Mesenchymal stem cell (in vitro differentiated cells and primary cell): ENCODE data around the gene CNTNAP2.

Source experiments
- DNase-seq: peaks from one replicate; pipeline ENCODE4 v3.0.0-alpha.2; 2013
- H2AFZ ChIP-seq: one replicate; pipeline ENCODE4 v1.6.1; 2013; ENCODE audit warnings: low read depth, mild to moderate bottlenecking, control low read depth, inconsistent platforms, low read length, moderate library complexity
- H2AK5ac ChIP-seq: 2 replicates; pipeline ENCODE4 v1.6.1; 2013; ENCODE audit warnings: low read length, moderate library complexity, mild to moderate bottlenecking, inconsistent platforms; ENCODE audit not compliant: severe bottlenecking
- H2BK120ac ChIP-seq: one replicate; pipeline ENCODE4 v1.6.1; 2013; ENCODE audit warnings: low read depth, mild to moderate bottlenecking, inconsistent platforms, low read length, moderate library complexity
- H2BK12ac ChIP-seq, 2 experiments: one replicate each; pipeline ENCODE4 v1.6.1; 2013; ENCODE audit warnings: inconsistent platforms in 2 of 2, low read length in 2 of 2, mild to moderate bottlenecking in 2 of 2, moderate library complexity in 2 of 2, control low read depth in 1 of 2
- H2BK15ac ChIP-seq: one replicate; pipeline ENCODE4 v1.6.1; 2013; ENCODE audit warnings: mild to moderate bottlenecking, low read depth, inconsistent platforms; ENCODE audit not compliant: poor library complexity, severe bottlenecking
- H2BK5ac ChIP-seq: 2 replicates; pipeline ENCODE4 v1.6.1; 2013; ENCODE audit warnings: low read depth, mild to moderate bottlenecking, low read length, control low read depth, inconsistent platforms; ENCODE audit not compliant: poor library complexity, severe bottlenecking
- H3K14ac ChIP-seq, 2 experiments: one replicate each; pipeline ENCODE4 v1.6.1; 2013; ENCODE audit warnings: inconsistent platforms in 2 of 2, low read length in 2 of 2, control low read depth in 1 of 2, mild to moderate bottlenecking in 1 of 2, moderate library complexity in 1 of 2
- H3K18ac ChIP-seq, 2 experiments: one replicate each; pipeline ENCODE4 v1.6.1; 2013; ENCODE audit warnings: inconsistent platforms in 2 of 2, low read length in 2 of 2, control low read depth in 1 of 2, low read depth in 1 of 2, mild to moderate bottlenecking in 1 of 2
- H3K23ac ChIP-seq, 2 experiments: one replicate each; pipeline ENCODE4 v1.6.1; 2013; ENCODE audit warnings: inconsistent platforms in 2 of 2, low read length in 2 of 2, mild to moderate bottlenecking in 2 of 2, moderate library complexity in 2 of 2, control low read depth in 1 of 2
- H3K27ac ChIP-seq: 2 replicates; pipeline ENCODE4 v1.5.1; 2013; ENCODE audit warnings: mild to moderate bottlenecking, moderate library complexity, low read length, control low read depth, inconsistent platforms; ENCODE audit not compliant: poor library complexity, severe bottlenecking
- H3K27me3 ChIP-seq, 2 experiments: 2 replicates each; pipeline versions ENCODE4 v1.6.1 to v1.7.0; 2013; ENCODE audit warnings: low read length in 2 of 2, mild to moderate bottlenecking in 2 of 2, moderate library complexity in 2 of 2, control low read depth in 1 of 2, inconsistent platforms in 1 of 2; ENCODE audit not compliant: control insufficient read depth in 1 of 2, insufficient read depth in 1 of 2
- H3K36me3 ChIP-seq, 2 experiments: 2 replicates each; pipeline versions ENCODE4 v1.6.1 to v1.7.0; 2013; ENCODE audit warnings: low read length in 2 of 2, control low read depth in 1 of 2, inconsistent platforms in 1 of 2, low read depth in 1 of 2, mild to moderate bottlenecking in 1 of 2; ENCODE audit not compliant: insufficient read depth in 2 of 2, control insufficient read depth in 1 of 2
- H3K4ac ChIP-seq, 2 experiments: one replicate each; pipeline ENCODE4 v1.6.1; 2013; ENCODE audit warnings: inconsistent platforms in 2 of 2, low read length in 2 of 2, mild to moderate bottlenecking in 2 of 2, moderate library complexity in 2 of 2, control low read depth in 1 of 2, low read depth in 1 of 2
- H3K4me1 ChIP-seq: 2 replicates; pipeline ENCODE4 v1.6.1; 2013; ENCODE audit warnings: low read depth, low read length, control low read depth; ENCODE audit not compliant: control insufficient read depth, insufficient read depth
- H3K4me2 ChIP-seq: 2 replicates; pipeline ENCODE4 v1.6.1; 2013; ENCODE audit warnings: low read length, mild to moderate bottlenecking, inconsistent platforms; ENCODE audit not compliant: poor library complexity, severe bottlenecking
- H3K4me3 ChIP-seq, 2 experiments: 2 replicates each; pipeline versions ENCODE4 v1.5.1 to v1.7.0; 2013; ENCODE audit warnings: low read length in 2 of 2, mild to moderate bottlenecking in 2 of 2, control low read depth in 1 of 2, low read depth in 1 of 2; ENCODE audit not compliant: insufficient read depth in 1 of 2
- H3K79me1 ChIP-seq: replicated peaks from 2 replicates; pipeline ENCODE4 v1.6.1; 2013; ENCODE audit warnings: mild to moderate bottlenecking, control low read depth, low read length, inconsistent platforms; ENCODE audit not compliant: poor library complexity, severe bottlenecking
- H3K9ac ChIP-seq: 2 replicates; pipeline ENCODE4 v1.7.0; 2013; ENCODE audit warnings: mild to moderate bottlenecking, low read length, moderate library complexity
- H3K9me3 ChIP-seq: 2 replicates; pipeline ENCODE4 v1.7.0; 2013; ENCODE audit warnings: mild to moderate bottlenecking, low read length; ENCODE audit not compliant: control insufficient read depth
- H4K8ac ChIP-seq: one replicate; pipeline ENCODE4 v1.6.1; 2013; ENCODE audit warnings: inconsistent platforms, mild to moderate bottlenecking, low read length, moderate library complexity
- H4K91ac ChIP-seq: one replicate; pipeline ENCODE4 v1.6.1; 2013; ENCODE audit warnings: mild to moderate bottlenecking, low read length, inconsistent platforms
- WGBS: methylation state at CpG from one replicate; pipeline ENCODE4 v1.1.7; 2013; ENCODE audit warnings: mixed read lengths; 5-methylcytosine and 5-hydroxymethylcytosine counted together

Gene CNTNAP2

GRCh38 chr7:147659036-147659995 is 1542.7 kb downstream of the CNTNAP2 start:
- WGBS: 100% methylated on average over 1 of the region's 4 CpGs

GRCh38 chr7:147664541-147664940 is 1547.9 kb downstream of the CNTNAP2 start:
- H2BK12ac ChIP-seq: no peak overlapping the region
- H2BK5ac ChIP-seq: no peak overlapping the region
- H2BK120ac ChIP-seq: no peak overlapping the region
- H3K4ac ChIP-seq: no peak overlapping the region
- H3K9ac ChIP-seq: no peak overlapping the region
- H4K8ac ChIP-seq: no peak overlapping the region
- H2AFZ ChIP-seq: no peak overlapping the region
- no peak overlapping the region for H3K4me3 ChIP-seq
- H3K27me3 ChIP-seq: no peaks in the 10 kb centered on the region
- peaks cover 8% of the 10 kb centered on the region for H3K9me3 ChIP-seq
- no peak overlapping the region for H3K14ac ChIP-seq
- no peak overlapping the region for H3K23ac ChIP-seq
- no peak for DNase-seq
- no peaks in the 10 kb centered on the region for H3K79me1 ChIP-seq
- H3K36me3 ChIP-seq: no peaks in the 10 kb centered on the region
- H3K4me1 ChIP-seq: no peaks in the 10 kb centered on the region
- no peak overlapping the region for H2BK15ac ChIP-seq
- no peak overlapping the region for H3K18ac ChIP-seq
- H4K91ac ChIP-seq: no peak overlapping the region
- no peak overlapping the region for H2AK5ac ChIP-seq
- no peak overlapping the region for H3K4me2 ChIP-seq
- no peak overlapping the region for H3K27ac ChIP-seq
- WGBS: 66% methylated on average over 5 of the region's 6 CpGs

More at GRCh38 chr7:147659036-147659995, 1542.7 kb downstream of the CNTNAP2 start:
- H2BK12ac ChIP-seq: no peak overlapping the region
- H3K27me3 ChIP-seq: no peaks in the 10 kb centered on the region
- no peak overlapping the region for H3K4me2 ChIP-seq
- H3K23ac ChIP-seq: no peak overlapping the region
- H2AK5ac ChIP-seq: no peak overlapping the region
- no peak overlapping the region for H2AFZ ChIP-seq
- H3K18ac ChIP-seq: no peak overlapping the region
- no peak overlapping the region for H3K4ac ChIP-seq
- no peaks in the 10 kb centered on the region for H3K36me3 ChIP-seq
- H3K27ac ChIP-seq: no peak overlapping the region
- no peak overlapping the region for H2BK5ac ChIP-seq
- H3K4me1 ChIP-seq: no peaks in the 10 kb centered on the region
- no peak overlapping the region for H3K4me3 ChIP-seq
- no peak overlapping the region for H2BK120ac ChIP-seq
- H2BK15ac ChIP-seq: no peak overlapping the region
- H3K9me3 ChIP-seq: peaks cover 2% of the 10 kb centered on the region
- H3K79me1 ChIP-seq: no peaks in the 10 kb centered on the region
- no peak overlapping the region for H4K8ac ChIP-seq
- H4K91ac ChIP-seq: no peak overlapping the region
- H3K9ac ChIP-seq: no peak overlapping the region
- H3K14ac ChIP-seq: no peak overlapping the region
- DNase-seq: no peak

- H3K23ac ChIP-seq: no peak overlapping the region
- no peak overlapping the region for H2BK5ac ChIP-seq
- H3K27ac ChIP-seq: no peak overlapping the region
- H4K8ac ChIP-seq: no peak overlapping the region
- H3K14ac ChIP-seq: no peak overlapping the region
- peaks cover 5% of the 10 kb centered on the region for H3K9me3 ChIP-seq
- no peak overlapping the region for H3K4ac ChIP-seq
- H4K91ac ChIP-seq: no peak overlapping the region
- WGBS: 81% methylated on average over 10 of the region's 10 CpGs
- no peak overlapping the region for H3K9ac ChIP-seq
- no peaks in the 10 kb centered on the region for H3K36me3 ChIP-seq
- H3K18ac ChIP-seq: no peak overlapping the region
- H2BK120ac ChIP-seq: no peak overlapping the region
- H2AK5ac ChIP-seq: no peak overlapping the region
- H3K4me2 ChIP-seq: no peak overlapping the region
- no peak for DNase-seq
- no peak overlapping the region for H3K4me3 ChIP-seq
- no peaks in the 10 kb centered on the region for H3K27me3 ChIP-seq
- no peaks in the 10 kb centered on the region for H3K4me1 ChIP-seq
- H2AFZ ChIP-seq: no peak overlapping the region
- no peak overlapping the region for H2BK12ac ChIP-seq
- no peaks in the 10 kb centered on the region for H3K79me1 ChIP-seq
- H2BK15ac ChIP-seq: no peak overlapping the region
Measured at GRCh38 chr7:147670759-147671158, 1554.2 kb downstream of the CNTNAP2 start.

- DNase-seq: no peak
- H3K14ac ChIP-seq: no peak overlapping the region
- no peak overlapping the region for H3K4me3 ChIP-seq
- no peak overlapping the region for H2BK5ac ChIP-seq
- H3K9me3 ChIP-seq: peaks cover 5% of the 10 kb centered on the region
- H3K36me3 ChIP-seq: no peaks in the 10 kb centered on the region
- H3K18ac ChIP-seq: no peak overlapping the region
- H3K27me3 ChIP-seq: no peaks in the 10 kb centered on the region
- no peak overlapping the region for H3K27ac ChIP-seq
- H4K91ac ChIP-seq: no peak overlapping the region
- H3K9ac ChIP-seq: no peak overlapping the region
- H2BK120ac ChIP-seq: no peak overlapping the region
- H3K23ac ChIP-seq: no peak overlapping the region
- H3K79me1 ChIP-seq: no peaks in the 10 kb centered on the region
- no peak overlapping the region for H2BK12ac ChIP-seq
- no peak overlapping the region for H2AFZ ChIP-seq
- no peaks in the 10 kb centered on the region for H3K4me1 ChIP-seq
- H2AK5ac ChIP-seq: no peak overlapping the region
- no peak overlapping the region for H4K8ac ChIP-seq
- H2BK15ac ChIP-seq: no peak overlapping the region
- no peak overlapping the region for H3K4me2 ChIP-seq
- no peak overlapping the region for H3K4ac ChIP-seq
Measured at GRCh38 chr7:147674705-147675104, 1558.1 kb downstream of the CNTNAP2 start.
